GM19328 (cell line): ENCODE measurements around the gene RAB11FIP3.

Experiments
- ATAC-seq: cut with Tn5 transposase; IDR thresholded peaks from one replicate; pipeline ENCODE4 v1.9.1; 2021; ENCODE audit warnings: mild to moderate bottlenecking, moderate library complexity; ENCODE audit not compliant: unreplicated experiment

Gene RAB11FIP3

GRCh38 chr16:526181-527014, 100.9 kb downstream of the RAB11FIP3 start:
- ATAC-seq, result no peak

GRCh38 chr16:527015-527903, 101.8 kb downstream of the RAB11FIP3 start, which contains the start of gene CAPN15:
TSS of gene CAPN15 (plus strand) at chr16:527712. CDS start at chr16:546839, 19,127 bp downstream.
- ATAC-seq, result peak; percentile 67

- no peak for ATAC-seq
Measured at GRCh38 chr16:528111-529011, 102.9 kb downstream of the RAB11FIP3 start.

GRCh38 chr16:529012-529575, 103.6 kb downstream of the RAB11FIP3 start:
- no peak for ATAC-seq

- no peak for ATAC-seq
Measured at GRCh38 chr16:530111-530817, 104.8 kb downstream of the RAB11FIP3 start.

GRCh38 chr16:531494-532125, 106.2 kb downstream of the RAB11FIP3 start:
- no peak for ATAC-seq

- ATAC-seq, result no peak
Measured at GRCh38 chr16:533391-534123, 108.1 kb downstream of the RAB11FIP3 start.

- ATAC-seq, result no peak
Measured at GRCh38 chr16:534135-534534, 108.7 kb downstream of the RAB11FIP3 start.

GRCh38 chr16:534856-535445, 109.5 kb downstream of the RAB11FIP3 start:
- ATAC-seq, result no peak

- no peak for ATAC-seq
Measured at GRCh38 chr16:535446-536405, 110.3 kb downstream of the RAB11FIP3 start.

GRCh38 chr16:536746-537145, 111.3 kb downstream of the RAB11FIP3 start:
- no peak for ATAC-seq

GRCh38 chr16:537415-538335, 112.2 kb downstream of the RAB11FIP3 start:
- no peak for ATAC-seq

GRCh38 chr16:539901-540530, 114.6 kb downstream of the RAB11FIP3 start:
- ATAC-seq, result no peak

GRCh38 chr16:540645-541340, 115.3 kb downstream of the RAB11FIP3 start:
- ATAC-seq, result no peak
